GM12878 (cell line): Measurements from ENCODE around the gene NEAT1. TPM values are rescaled to one million over a fixed set of nuclear protein-coding genes. Genes with fewer than 3 reads are reported as not detected.
A peak's percentile ranks its signal among the peaks of the same experiment; 100 is the strongest.

Source experiments
- ATAC-seq: fragments of 200-7000 bp; cut with Tn5 transposase; 3 replicates; pipeline ENCODE4 v1.9.1; 2020; ENCODE audit warnings: mild to moderate bottlenecking, moderate library complexity
- BruUV-seq: library from RNA; stranded (reverse); fragments of 400-500 nt; replicated peaks from 2 replicates; lab custom pipeline; 2021; lab: Mats Ljungman, UMichigan
- CTCF ChIA-PET: fragments of 300-600 bp; sonication (Branson Sonifier 250); formaldehyde crosslinking; extraction: SDS; loops from one replicate; lab custom pipeline; 2021; ENCODE audit warnings: inconsistent platforms; lab: Yijun Ruan, JAX
- POLR2A ChIA-PET: fragments of 350-600 bp; formaldehyde crosslinking; extraction: SDS; loops from one replicate; lab custom pipeline; 2021; ENCODE audit warnings: inconsistent platforms; lab: Charles Lee
- RAD21 ChIA-PET: fragments of 300-600 bp; sonication (Branson Sonifier 250); formaldehyde crosslinking; loops from one replicate; lab custom pipeline; 2023; ENCODE audit warnings: antibody characterized with exemption; ENCODE audit not compliant: unreplicated experiment; lab: Charles Lee
- SMC1A ChIA-PET: fragments of 300-600 bp; sonication (Branson Sonifier 250); formaldehyde crosslinking; loops from one replicate; lab custom pipeline; 2023; ENCODE audit not compliant: unreplicated experiment, uncharacterized antibody; lab: Charles Lee
- DNase-seq: peaks from one replicate; pipeline ENCODE4 v3.0.0-alpha.2; 2011; ENCODE audit warnings: low read depth, low spot score
- FAIRE-seq: peaks from 3 replicates; lab custom pipeline; 2011; peaks lifted over from hg19 to GRCh38; lab: Jason Lieb, UNC
- H2AFZ ChIP-seq: 2 replicates; pipeline ENCODE4 v1.6.0; 2011; ENCODE audit warnings: low read depth, low read length, control low read depth; ENCODE audit not compliant: control insufficient read depth
- H3K27ac ChIP-seq: 2 replicates; pipeline ENCODE4 v1.5.1; 2011; ENCODE audit warnings: control low read depth; ENCODE audit not compliant: control insufficient read depth, insufficient read depth
- H3K27me3 ChIP-seq, 2 experiments: replicated peaks in 1 of 2; 2 replicates each; pipeline versions ENCODE4 v1.6.0 to v1.6.1; 2011; ENCODE audit warnings: low read length in 1 of 2; ENCODE audit not compliant: control insufficient read depth in 2 of 2, insufficient read depth in 2 of 2
- H3K36me3 ChIP-seq, 2 experiments: 2 replicates each; pipeline ENCODE4 v1.5.1; 2011; ENCODE audit warnings: low read length in 1 of 2; ENCODE audit not compliant: control insufficient read depth in 2 of 2, insufficient read depth in 2 of 2
- H3K4me1 ChIP-seq: 2 replicates; pipeline ENCODE4 v1.6.1; 2011; ENCODE audit warnings: mild to moderate bottlenecking, low read length, moderate library complexity, mixed read lengths; ENCODE audit not compliant: control insufficient read depth, insufficient read depth
- H3K4me2 ChIP-seq: 2 replicates; pipeline ENCODE4 v1.6.0; 2011; ENCODE audit warnings: control low read depth; ENCODE audit not compliant: control insufficient read depth, insufficient read depth
- H3K4me3 ChIP-seq: fragments of 200-600 bp; sonication (generic); 2 replicates; pipeline ENCODE4 v1.5.1; 2016
- H3K79me2 ChIP-seq: 2 replicates; pipeline ENCODE4 v1.6.0; 2011; ENCODE audit warnings: low read length; ENCODE audit not compliant: control insufficient read depth, insufficient read depth
- H3K9ac ChIP-seq: 2 replicates; pipeline ENCODE4 v1.8.0; 2011; ENCODE audit warnings: low read length, control low read depth, mixed read lengths; ENCODE audit not compliant: control insufficient read depth, insufficient read depth
- H3K9me3 ChIP-seq: replicated peaks from 3 replicates; pipeline ENCODE4 v1.5.1; 2011; ENCODE audit warnings: mild to moderate bottlenecking, low read length; ENCODE audit not compliant: control insufficient read depth, insufficient read depth
- H4K20me1 ChIP-seq: 2 replicates; pipeline ENCODE4 v1.6.0; 2011; ENCODE audit not compliant: control insufficient read depth, insufficient read depth
- ESRRA ChIP-seq: IDR thresholded peaks from 2 replicates; pipeline ENCODE4 v1.6.1; 2012; ENCODE audit warnings: mild to moderate bottlenecking, low read length, improper control_type of control experiment
- NFXL1 ChIP-seq: fragments of 450-650 bp; IDR thresholded peaks from 2 replicates; pipeline ENCODE4 v1.6.1; 2017; ENCODE audit warnings: antibody characterized with exemption, mild to moderate bottlenecking, borderline replicate concordance
- PKNOX1 ChIP-seq: fragments of 450-650 bp; IDR thresholded peaks from 2 replicates; pipeline ENCODE4 v1.6.1; 2016; ENCODE audit warnings: mild to moderate bottlenecking
- POU2F2 ChIP-seq: IDR thresholded peaks from 3 replicates; pipeline ENCODE4 v1.6.1; 2011; ENCODE audit warnings: low read depth, mild to moderate bottlenecking, low read length, borderline replicate concordance
- WGBS: methylation state at CpG from one replicate; pipeline ENCODE4 v1.1.6; 2016; ENCODE audit warnings: low lambda C conversion rate; ENCODE audit not compliant: insufficient replicate concordance, insufficient coverage; ENCODE audit errors: missing lambda C conversion rate; 5-methylcytosine and 5-hydroxymethylcytosine counted together
- in situ Hi-C: fragments of 300-500 bp; cut with MboI; formaldehyde crosslinking; loops from 9 replicates; pipeline ENCODE4 v1.14.3; 2018; ENCODE audit warnings: mixed read lengths
- intact Hi-C: fragments of 100-400 bp; cut with micrococcal nuclease; formaldehyde crosslinking; loops from one replicate; pipeline ENCODE4 v1.14.2; 2022; ENCODE audit not compliant: unreplicated experiment
- polyA plus RNA-seq, 11 experiments: library from polyadenylated mRNA; depleted of rRNA in 4 of 11; unstranded in 6 of 11; stranded (reverse) in 5 of 11; fragments of >200 nt; fragmentation: Nextera tagmentation in 4 of 11; fragmentation: Illumina TruSeq in 1 of 11; extraction: Ambion mirVana in 4 of 11; extraction: Trizol in 1 of 11; gene quantifications; 1 replicate in 1 of 11; 2 replicates in 10 of 11; pipeline versions ENCODE4 v1.2.1 to v1.2.3, GENCODE V29; 2011 to 2016; ENCODE audit warnings: inconsistent platforms in 2 of 11, missing spikeins in 2 of 11, low read depth in 1 of 11
- total RNA-seq, 4 experiments: library from RNA; depleted of rRNA in 3 of 4; stranded (reverse); fragments of >200 nt in 3 of 4; fragmentation: Illumina TruSeq in 1 of 4; extraction: Trizol in 1 of 4; gene quantifications; 2 replicates each; pipeline versions ENCODE4 v1.2.1 to v1.2.3, GENCODE V29; 2013 to 2021

NEAT1 gene
- total and polyA plus RNA-seq, 10 of the 15 experiments (the other 5 are each of a cell fraction or from before 2014, with no cell fraction given) = 13.6 to 328 (median 69.4) TPM

- BruUV-seq = no TSS peak
- SMC1A ChIA-PET = interaction anchor here (1.1 kb wide), 1 partner anchor 15 kb away, joined by 4 read pairs; no protein-coding TSS in a partner anchor
These were observed 59.8 kb downstream of the NEAT1 start for GRCh38 chr11:65482306-65482850.

GRCh38 chr11:65485920-65486219, 63.3 kb downstream of the NEAT1 start:
- CTCF ChIA-PET = interaction anchor here (0.6 to 27.9 kb wide), 2 partner anchors 11 to 53 kb away, joined by 7 to 728 read pairs; no protein-coding TSS in a partner anchor
- H3K4me3 ChIP-seq = no peak overlapping the region

More at GRCh38 chr11:65482306-65482850, 59.8 kb downstream of the NEAT1 start:
- Histone ChIP-seq H2AFZ (no peak overlapping the region), H3K27me3 (no peaks in the 10 kb centered on the region), H3K4me1 (peaks cover 24% of the 10 kb centered on the region), H3K27ac (no peak overlapping the region), H3K9ac (no peak overlapping the region), H3K4me3 (no peak overlapping the region), H4K20me1 (no peaks in the 10 kb centered on the region), H3K36me3 (no peaks in the 10 kb centered on the region), H3K9me3 (no peaks in the 10 kb centered on the region), H3K79me2 (peaks cover 11% of the 10 kb centered on the region), H3K4me2 (no peak overlapping the region)
- in situ Hi-C loops (no loop called here), intact Hi-C loops (no loop called here)
- ChIA-PET CTCF (interaction anchor here (0.6 to 14.2 kb wide), 3 partner anchors 10 to 634 kb away, joined by 3 to 728 read pairs (median 3); partner anchors contain the start of gene MALAT1), POLR2A (interaction anchor here (0.6 to 1.7 kb wide), 4 partner anchors 11 to 27 kb away, joined by 3 to 7 read pairs (median 4); no protein-coding TSS in a partner anchor), RAD21 (no interaction called here)
- WGBS = 100% methylated on average over 2 of the region's 2 CpGs
- TF ChIP-seq POU2F2 (no peak), PKNOX1 (peak; percentile 30; the same call in 1 of the 2 replicates)
- ATAC-seq (no peak), DNase-seq (no peak), FAIRE-seq (no peak)

More at GRCh38 chr11:65485920-65486219, 63.3 kb downstream of the NEAT1 start:
- Histone ChIP-seq H3K36me3 (no peaks in the 10 kb centered on the region), H3K4me1 (peaks cover 43% of the 10 kb centered on the region), H3K4me2 (no peak overlapping the region), H4K20me1 (no peaks in the 10 kb centered on the region), H3K9ac (no peak overlapping the region), H2AFZ (peak overlapping the region; percentile 5; the same call in 1 of the 2 replicates), H3K27ac (no peak overlapping the region), H3K9me3 (no peaks in the 10 kb centered on the region), H3K79me2 (peaks cover 5% of the 10 kb centered on the region), H3K27me3 (no peaks in the 10 kb centered on the region)
- FAIRE-seq (no peak), ATAC-seq (no peak), DNase-seq (no peak)
- ChIA-PET POLR2A (interaction anchor here (2.1 to 16.2 kb wide), 5 partner anchors 8 to 67 kb away, joined by 5 to 429 read pairs (median 106); partner anchors contain the start of gene MALAT1), SMC1A (interaction anchor here (5.2 to 15.8 kb wide), 3 partner anchors 8 to 21 kb away, joined by 31 to 146 read pairs (median 123); partner anchors contain the start of gene MALAT1), RAD21 (interaction anchor here (0.8 kb wide), 1 partner anchor 20 kb away, joined by 3 read pairs; no protein-coding TSS in a partner anchor)
- BruUV-seq = no TSS peak
- in situ Hi-C loops = no loop called here
- TF ChIP-seq ESRRA (no peak), NFXL1 (no peak)
- intact Hi-C loops = no loop called here
- 82% methylated on average over 5 of the region's 5 CpGs for WGBS
